IPS-20b (cell line): ENCODE data around the gene TM4SF20.
"Not testable (repeated sequence)": the region's sequence is repeated elsewhere in the genome, so short reads cannot be mapped to it uniquely, and the experiment has no call there.

ENCODE experiments used
- H3K27ac ChIP-seq: one replicate; pipeline ENCODE4 v1.5.1; 2013; ENCODE audit warnings: low read length
- H3K27me3 ChIP-seq: 2 replicates; pipeline ENCODE4 v1.6.1; 2013; ENCODE audit warnings: mild to moderate bottlenecking, low read length, inconsistent platforms; ENCODE audit not compliant: insufficient read depth
- H3K36me3 ChIP-seq: 2 replicates; pipeline ENCODE4 v1.6.1; 2013; ENCODE audit warnings: low read depth, mild to moderate bottlenecking, inconsistent platforms, low read length, moderate library complexity; ENCODE audit not compliant: insufficient read depth
- H3K4me1 ChIP-seq: 2 replicates; pipeline ENCODE4 v1.6.1; 2013; ENCODE audit warnings: mild to moderate bottlenecking, control low read depth, inconsistent platforms, low read length, moderate library complexity; ENCODE audit not compliant: insufficient read depth
- H3K4me3 ChIP-seq: 2 replicates; pipeline ENCODE4 v1.5.1; 2013; ENCODE audit warnings: mild to moderate bottlenecking, low read length, inconsistent platforms
- H3K9ac ChIP-seq: 2 replicates; pipeline ENCODE4 v1.6.1; 2013; ENCODE audit warnings: low read depth, mild to moderate bottlenecking, inconsistent platforms, low read length, moderate library complexity
- H3K9me3 ChIP-seq: 2 replicates; pipeline ENCODE4 v1.6.1; 2013; ENCODE audit warnings: mild to moderate bottlenecking, low read depth, low read length, inconsistent platforms; ENCODE audit not compliant: insufficient read depth

Gene TM4SF20

GRCh38 chr2:227377467-227378351 is 1.4 kb downstream of the TM4SF20 start:
- Histone ChIP-seq H3K27me3 (no peaks in the 10 kb centered on the region), H3K27ac (no peak overlapping the region), H3K9ac (no peak overlapping the region), H3K36me3 (no peaks in the 10 kb centered on the region), H3K9me3 (no peaks in the 10 kb centered on the region), H3K4me1 (peaks cover 10% of the 10 kb centered on the region; the same call in 1 of the 2 replicates), H3K4me3 (no peak overlapping the region)

- H3K9ac ChIP-seq = no peak overlapping the region
- H3K9me3 ChIP-seq = no peaks in the 10 kb centered on the region
- H3K4me3 ChIP-seq = no peak overlapping the region
- no peaks in the 10 kb centered on the region for H3K36me3 ChIP-seq
- no peak overlapping the region for H3K27ac ChIP-seq
- H3K4me1 ChIP-seq = peaks cover 10% of the 10 kb centered on the region; the same call in 1 of the 2 replicates
- H3K27me3 ChIP-seq = no peaks in the 10 kb centered on the region
These were observed 2.3 kb downstream of the TM4SF20 start for GRCh38 chr2:227376656-227377396.

- Histone ChIP-seq H3K27ac (no peak overlapping the region), H3K9ac (no peak overlapping the region), H3K4me1 (peaks cover 10% of the 10 kb centered on the region; the same call in 1 of the 2 replicates), H3K9me3 (no peaks in the 10 kb centered on the region), H3K4me3 (no peak overlapping the region), H3K27me3 (no peaks in the 10 kb centered on the region), H3K36me3 (no peaks in the 10 kb centered on the region)
These were observed 4.9 kb downstream of the TM4SF20 start for GRCh38 chr2:227374158-227374557.

- H3K36me3 ChIP-seq = no peaks in the 10 kb centered on the region
- no peak overlapping the region for H3K27ac ChIP-seq
- H3K4me1 ChIP-seq = peaks cover 10% of the 10 kb centered on the region; the same call in 1 of the 2 replicates
- no peak overlapping the region for H3K9ac ChIP-seq
- no peak overlapping the region for H3K4me3 ChIP-seq
- H3K27me3 ChIP-seq = no peaks in the 10 kb centered on the region
- H3K9me3 ChIP-seq = no peaks in the 10 kb centered on the region
These were observed 5.7 kb downstream of the TM4SF20 start for GRCh38 chr2:227373389-227373788.

GRCh38 chr2:227370791-227371312 is 8.3 kb downstream of the TM4SF20 start:
- no peak overlapping the region for H3K9ac ChIP-seq
- no peaks in the 10 kb centered on the region for H3K9me3 ChIP-seq
- H3K4me3 ChIP-seq = no peak overlapping the region
- H3K36me3 ChIP-seq = no peaks in the 10 kb centered on the region
- H3K27ac ChIP-seq = no peak overlapping the region
- no peaks in the 10 kb centered on the region for H3K4me1 ChIP-seq
- H3K27me3 ChIP-seq = no peaks in the 10 kb centered on the region

GRCh38 chr2:227370092-227370491 is 9.0 kb downstream of the TM4SF20 start:
- no peaks in the 10 kb centered on the region for H3K4me1 ChIP-seq

GRCh38 chr2:227368574-227368973 is 10.5 kb downstream of the TM4SF20 start:
- Histone ChIP-seq H3K9me3 (no peaks in the 10 kb centered on the region), H3K4me1 (no peaks in the 10 kb centered on the region), H3K36me3 (no peaks in the 10 kb centered on the region), H3K27me3 (no peaks in the 10 kb centered on the region), H3K4me3 (no peak overlapping the region), H3K9ac (no peak overlapping the region), H3K27ac (no peak overlapping the region)

More at GRCh38 chr2:227370092-227370491, 9.0 kb downstream of the TM4SF20 start:
- Histone ChIP-seq H3K4me3 (no peak overlapping the region), H3K27ac (no peak overlapping the region), H3K27me3 (no peaks in the 10 kb centered on the region), H3K9ac (no peak overlapping the region), H3K36me3 (no peaks in the 10 kb centered on the region), H3K9me3 (no peaks in the 10 kb centered on the region)

GRCh38 chr2:227367427-227367795 is 11.7 kb downstream of the TM4SF20 start:
- Histone ChIP-seq H3K4me3 (no peak overlapping the region), H3K9ac (no peak overlapping the region), H3K4me1 (no peaks in the 10 kb centered on the region), H3K27ac (no peak overlapping the region), H3K36me3 (no peaks in the 10 kb centered on the region), H3K9me3 (no peaks in the 10 kb centered on the region), H3K27me3 (no peaks in the 10 kb centered on the region)

- Histone ChIP-seq H3K4me1 (no peaks in the 10 kb centered on the region), H3K27ac (no peak overlapping the region)
These were observed 12.2 kb downstream of the TM4SF20 start for GRCh38 chr2:227366769-227367426.

GRCh38 chr2:227365833-227366232 is 13.3 kb downstream of the TM4SF20 start:
- Histone ChIP-seq H3K4me3 (no peak overlapping the region), H3K9ac (no peak overlapping the region), H3K27me3 (no peaks in the 10 kb centered on the region), H3K4me1 (no peaks in the 10 kb centered on the region), H3K36me3 (peaks cover 3% of the 10 kb centered on the region; the same call in 1 of the 2 replicates), H3K27ac (no peak overlapping the region), H3K9me3 (no peaks in the 10 kb centered on the region)

More at GRCh38 chr2:227366769-227367426, 12.2 kb downstream of the TM4SF20 start:
- Histone ChIP-seq H3K9ac (no peak overlapping the region), H3K27me3 (no peaks in the 10 kb centered on the region), H3K9me3 (no peaks in the 10 kb centered on the region), H3K36me3 (no peaks in the 10 kb centered on the region), H3K4me3 (no peak overlapping the region)

GRCh38 chr2:227364585-227365263 is 14.4 kb downstream of the TM4SF20 start:
- H3K4me3 ChIP-seq, H3K9me3 ChIP-seq, H3K4me1 ChIP-seq, H3K36me3 ChIP-seq, H3K27ac ChIP-seq, H3K27me3 ChIP-seq, H3K9ac ChIP-seq: not testable (repeated sequence)
